Endothelial cell of umbilical vein (primary cell): ENCODE results near the gene CLSTN2. TPM values are rescaled to one million over a fixed set of nuclear protein-coding genes. Genes with fewer than 3 reads are reported as not detected.

Experiments used
- BruUV-seq: library from RNA; stranded (reverse); fragments of 400-500 nt; replicated peaks from 2 replicates; lab custom pipeline; 2021; lab: Mats Ljungman, UMichigan
- CTCF ChIA-PET: fragments of 300-600, 350-600 bp; sonication (Branson Sonifier 250); formaldehyde crosslinking; loops from one replicate; lab custom pipeline; 2021; ENCODE audit warnings: antibody characterized with exemption, inconsistent platforms; lab: Charles Lee
- POLR2A ChIA-PET: fragments of 300-600, 350-600 bp; sonication (Branson Sonifier 250); formaldehyde crosslinking; loops from one replicate; lab custom pipeline; 2021; ENCODE audit warnings: antibody characterized with exemption, inconsistent platforms; lab: Charles Lee
- DNase-seq: peaks from one replicate; pipeline ENCODE4 v3.0.0-alpha.2; 2011; ENCODE audit warnings: low read depth, low spot score
- FAIRE-seq: peaks from 2 replicates; lab custom pipeline; 2011; peaks lifted over from hg19 to GRCh38; lab: Jason Lieb, UNC
- H2AFZ ChIP-seq: 2 replicates; pipeline ENCODE4 v1.6.0; 2012; ENCODE audit warnings: low read depth, low read length, control low read depth, inconsistent platforms
- H3K27ac ChIP-seq: 2 replicates; pipeline ENCODE4 v1.5.1; 2011; ENCODE audit warnings: low read depth, mild to moderate bottlenecking, control low read depth, low read length, moderate library complexity; ENCODE audit not compliant: insufficient read depth
- H3K27me3 ChIP-seq, 2 experiments: 2 replicates each; pipeline versions ENCODE4 v1.6.0 to v1.6.1; 2011; ENCODE audit warnings: low read length in 2 of 2, mixed read lengths in 1 of 2; ENCODE audit not compliant: control insufficient read depth in 2 of 2, insufficient read depth in 2 of 2
- H3K36me3 ChIP-seq, 2 experiments: 2 replicates in 1 of 2; 3 replicates in 1 of 2; pipeline ENCODE4 v1.5.1; 2011; ENCODE audit warnings: low read length in 2 of 2, mild to moderate bottlenecking in 1 of 2, moderate library complexity in 1 of 2; ENCODE audit not compliant: control insufficient read depth in 2 of 2, insufficient read depth in 2 of 2; ENCODE audit errors: extremely low read depth in 1 of 2
- H3K4me1 ChIP-seq: 3 replicates; pipeline ENCODE4 v1.5.1; 2011; ENCODE audit warnings: mild to moderate bottlenecking, low read length; ENCODE audit not compliant: control insufficient read depth, insufficient read depth; ENCODE audit errors: extremely low read depth
- H3K4me2 ChIP-seq: 2 replicates; pipeline ENCODE4 v1.6.1; 2011; ENCODE audit warnings: low read length, control low read depth, mixed read lengths; ENCODE audit not compliant: insufficient read depth
- H3K4me3 ChIP-seq, 3 experiments: fragments of 200-600 bp in 1 of 3; sonication (generic), shearing (Covaris generic) in 1 of 3; replicated peaks in 1 of 3; 2 replicates each; pipeline ENCODE4 v1.5.1; 2011 to 2016; ENCODE audit warnings: control low read depth in 3 of 3, low read length in 3 of 3, mild to moderate bottlenecking in 2 of 3, inconsistent platforms in 1 of 3, low read depth in 1 of 3, moderate library complexity in 1 of 3; ENCODE audit not compliant: insufficient read depth in 1 of 3
- H3K79me2 ChIP-seq: 2 replicates; pipeline ENCODE4 v1.6.0; 2012; ENCODE audit warnings: low read length, inconsistent platforms; ENCODE audit not compliant: control insufficient read depth, insufficient read depth
- H3K9ac ChIP-seq: replicated peaks from 2 replicates; pipeline ENCODE3; 2011; ENCODE audit warnings: low read length, control low read depth; ENCODE audit not compliant: insufficient read depth; ENCODE audit errors: extremely low read depth
- H3K9me1 ChIP-seq: replicated peaks from 3 replicates; pipeline ENCODE4 v1.6.0; 2011; ENCODE audit warnings: mild to moderate bottlenecking, low read length; ENCODE audit not compliant: control insufficient read depth, insufficient read depth; ENCODE audit errors: extremely low read depth
- H3K9me3 ChIP-seq: replicated peaks from 2 replicates; pipeline ENCODE4 v1.5.1; 2012; ENCODE audit warnings: low read length, inconsistent platforms; ENCODE audit not compliant: control insufficient read depth, insufficient read depth
- H4K20me1 ChIP-seq: replicated peaks from 2 replicates; pipeline ENCODE3; 2011; ENCODE audit warnings: mild to moderate bottlenecking, low read length; ENCODE audit not compliant: control insufficient read depth, insufficient read depth; ENCODE audit errors: extremely low read depth
- EZH2 ChIP-seq: IDR thresholded peaks from 2 replicates; pipeline ENCODE4 v1.6.1; 2012; ENCODE audit warnings: borderline replicate concordance, low read depth, mild to moderate bottlenecking, moderate library complexity, low read length, inconsistent platforms; ENCODE audit not compliant: severe bottlenecking
- FOS ChIP-seq: IDR thresholded peaks from 2 replicates; pipeline ENCODE4 v1.6.1; 2011; ENCODE audit warnings: mild to moderate bottlenecking, low read length, moderate library complexity, borderline replicate concordance; ENCODE audit not compliant: insufficient read depth
- GATA2 ChIP-seq: IDR thresholded peaks from 2 replicates; pipeline ENCODE4 v1.7.0; 2011; ENCODE audit warnings: low read depth, mild to moderate bottlenecking, moderate library complexity, mixed read lengths, low read length; ENCODE audit not compliant: insufficient read length, insufficient read depth
- JUN ChIP-seq: IDR thresholded peaks from 2 replicates; pipeline ENCODE4 v1.6.1; 2011; ENCODE audit warnings: borderline replicate concordance, low read depth; ENCODE audit not compliant: insufficient read length, insufficient read depth
- MYC ChIP-seq: IDR thresholded peaks from one replicate; pipeline ENCODE4 v1.6.1; 2011; ENCODE audit warnings: mild to moderate bottlenecking, low read depth, low read length
- POLR2A ChIP-seq: IDR thresholded peaks from 2 replicates; pipeline ENCODE4 v1.6.1; 2012; ENCODE audit warnings: low read depth, mild to moderate bottlenecking, control low read depth, low read length
- POLR2AphosphoS5 ChIP-seq: IDR thresholded peaks from 2 replicates; pipeline ENCODE4 v1.6.1; 2012; ENCODE audit warnings: low read depth, mild to moderate bottlenecking, control low read depth, low read length, moderate library complexity; ENCODE audit not compliant: insufficient read depth
- dilution Hi-C: fragments of 300-500 bp; cut with MboI; formaldehyde crosslinking; loops from one replicate; pipeline ENCODE4 v1.15.0; 2019; ENCODE audit warnings: low sequenced_read_pairs; ENCODE audit not compliant: extremely low pct_ligation_motif_present
- intact Hi-C: fragments of 100-400 bp; cut with micrococcal nuclease; formaldehyde crosslinking; loops from one replicate; pipeline ENCODE4 v1.10.0; 2022
- polyA plus RNA-seq, 4 experiments: library from polyadenylated mRNA; depleted of rRNA in 3 of 4; stranded (reverse) in 3 of 4; unstranded in 1 of 4; fragments of >200 nt; gene quantifications; 2 replicates each; pipeline versions ENCODE4 v1.2.1 to v1.2.3, GENCODE V29; 2011 to 2012; ENCODE audit warnings: missing spikeins in 1 of 4
- total RNA-seq: library from RNA; stranded (reverse); gene quantifications from 2 replicates; pipeline ENCODE4 v1.2.3, GENCODE V29; 2021
- TF ChIP-seq, protein P1 (sequence below), 2 donors: IDR thresholded peaks; 1 replicate in 1 of 2; 2 replicates in 1 of 2; pipeline ENCODE4 v1.5.1; 2011; ENCODE audit warnings: low read length in 2 of 2, mild to moderate bottlenecking in 2 of 2, moderate library complexity in 2 of 2, control low read depth in 1 of 2, inconsistent platforms in 1 of 2, low read depth in 1 of 2; ENCODE audit not compliant: insufficient read depth in 1 of 2; ENCODE audit errors: extremely low read depth in 1 of 2
- TF ChIP-seq, protein P2 (sequence below): IDR thresholded peaks from 2 replicates; pipeline ENCODE4 v1.6.1; 2011; ENCODE audit not compliant: insufficient read depth, insufficient read length

CLSTN2 gene
- total and polyA plus RNA-seq, 2 donors (not counting 3 experiments of a cell fraction or from before 2014, with no cell fraction given), result 0.26 to 0.38 TPM

GRCh38 chr3:140290105-140290504 lies 355.1 kb downstream of the CLSTN2 start:
- no peak overlapping the region for H3K9ac ChIP-seq
- FAIRE-seq, result no peak
- POLR2A ChIA-PET, result no interaction called here
- no peaks in the 10 kb centered on the region for H3K4me1 ChIP-seq
- H3K27ac ChIP-seq, result no peak overlapping the region
- no TSS peak for BruUV-seq
- no peak for TF ChIP-seq MYC
- TF ChIP-seq, protein P1, sequence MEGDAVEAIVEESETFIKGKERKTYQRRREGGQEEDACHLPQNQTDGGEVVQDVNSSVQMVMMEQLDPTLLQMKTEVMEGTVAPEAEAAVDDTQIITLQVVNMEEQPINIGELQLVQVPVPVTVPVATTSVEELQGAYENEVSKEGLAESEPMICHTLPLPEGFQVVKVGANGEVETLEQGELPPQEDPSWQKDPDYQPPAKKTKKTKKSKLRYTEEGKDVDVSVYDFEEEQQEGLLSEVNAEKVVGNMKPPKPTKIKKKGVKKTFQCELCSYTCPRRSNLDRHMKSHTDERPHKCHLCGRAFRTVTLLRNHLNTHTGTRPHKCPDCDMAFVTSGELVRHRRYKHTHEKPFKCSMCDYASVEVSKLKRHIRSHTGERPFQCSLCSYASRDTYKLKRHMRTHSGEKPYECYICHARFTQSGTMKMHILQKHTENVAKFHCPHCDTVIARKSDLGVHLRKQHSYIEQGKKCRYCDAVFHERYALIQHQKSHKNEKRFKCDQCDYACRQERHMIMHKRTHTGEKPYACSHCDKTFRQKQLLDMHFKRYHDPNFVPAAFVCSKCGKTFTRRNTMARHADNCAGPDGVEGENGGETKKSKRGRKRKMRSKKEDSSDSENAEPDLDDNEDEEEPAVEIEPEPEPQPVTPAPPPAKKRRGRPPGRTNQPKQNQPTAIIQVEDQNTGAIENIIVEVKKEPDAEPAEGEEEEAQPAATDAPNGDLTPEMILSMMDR (IDR thresholded peaks at IDR 0.05; ENCODE audit: extremely low read depth in 1 of 2, insufficient read depth in 1 of 2, low read depth in 1 of 2, low read length in 2 of 2), result no peak
- no peak for TF ChIP-seq POLR2A
- no peak for TF ChIP-seq FOS
- no peak for TF ChIP-seq GATA2
- TF ChIP-seq, protein P2, sequence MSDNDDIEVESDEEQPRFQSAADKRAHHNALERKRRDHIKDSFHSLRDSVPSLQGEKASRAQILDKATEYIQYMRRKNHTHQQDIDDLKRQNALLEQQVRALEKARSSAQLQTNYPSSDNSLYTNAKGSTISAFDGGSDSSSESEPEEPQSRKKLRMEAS, result no peak
- TF ChIP-seq EZH2, result no peak
- no peak for TF ChIP-seq POLR2AphosphoS5
- TF ChIP-seq JUN, result no peak
- no peaks in the 10 kb centered on the region for H3K27me3 ChIP-seq
- CTCF ChIA-PET, result no interaction called here
- dilution Hi-C loops, result no loop called here
- intact Hi-C loops, result no loop called here
- H3K79me2 ChIP-seq, result no peaks in the 10 kb centered on the region
- H2AFZ ChIP-seq, result no peak overlapping the region
- no peaks in the 10 kb centered on the region for H4K20me1 ChIP-seq
- H3K9me3 ChIP-seq, result no peaks in the 10 kb centered on the region
- H3K4me2 ChIP-seq, result no peak overlapping the region
- no peaks in the 10 kb centered on the region for H3K36me3 ChIP-seq
- DNase-seq, result no peak
- no peak overlapping the region for H3K4me3 ChIP-seq
- no peaks in the 10 kb centered on the region for H3K9me1 ChIP-seq
